MM.1S (cell line): ENCODE data around the gene GP1BA.

Experiments
- CTCF ChIP-seq: fragments of 300-600 bp; sonication (generic); IDR thresholded peaks from 2 replicates; pipeline ENCODE4 v1.5.1; 2016; ENCODE audit warnings: antibody characterized with exemption, low read length, mixed read lengths
- EZH2 ChIP-seq: fragments of 300-600 bp; sonication (generic); optimal IDR thresholded peaks from 2 replicates; pipeline ENCODE3; 2017; ENCODE audit warnings: low read depth, mild to moderate bottlenecking, antibody characterized with exemption, low read length, mixed read lengths
- EZH2phosphoT487 ChIP-seq: fragments of 300-600 bp; sonication (generic); IDR thresholded peaks from 2 replicates; pipeline ENCODE4 v1.6.1; 2018; ENCODE audit warnings: antibody characterized with exemption, low read length

- TF ChIP-seq CTCF (no peak), EZH2 (no peak), EZH2phosphoT487 (no peak)
Observed at GRCh38 chr17:4950075-4950745, 18.1 kb downstream of the GP1BA start.
